HepG2 (cell line): ENCODE results near the gene WDR93. TPM values are rescaled to one million over a fixed set of nuclear protein-coding genes. Genes with fewer than 3 reads are reported as not detected.

Source experiments
- ATAC-seq: fragments of 200-7000 bp; cut with Tn5 transposase; 3 replicates; pipeline ENCODE4 v1.9.1; 2020; ENCODE audit warnings: mild to moderate bottlenecking, moderate library complexity
- BruUV-seq: library from RNA; stranded (reverse); fragments of 400-500 nt; replicated peaks from 2 replicates; lab custom pipeline; 2021; lab: Mats Ljungman, UMichigan
- CTCF ChIA-PET: fragments of 300-600 bp; formaldehyde crosslinking; extraction: SDS; loops from one replicate; lab custom pipeline; 2021; ENCODE audit warnings: low total read pairs, inconsistent platforms, low intra/inter-chr PET ratio; lab: Yijun Ruan, JAX
- POLR2A ChIA-PET: fragments of 350-600 bp; sonication (Branson Sonifier 250); formaldehyde crosslinking; loops from one replicate; lab custom pipeline; 2020; ENCODE audit warnings: antibody characterized with exemption, inconsistent platforms; lab: Yijun Ruan, JAX
- DNase-seq: peaks from one replicate; pipeline ENCODE4 v3.0.0-alpha.2; 2015; ENCODE audit warnings: low spot score
- FAIRE-seq: peaks from 3 replicates; lab custom pipeline; 2011; peaks lifted over from hg19 to GRCh38; lab: Jason Lieb, UNC
- H2AFZ ChIP-seq: one replicate; pipeline ENCODE4 v1.6.1; 2011; ENCODE audit warnings: low read length, inconsistent platforms
- H3K27ac ChIP-seq: fragments of 300-600 bp; 3 replicates; pipeline ENCODE4 v1.8.0; 2011; ENCODE audit warnings: mixed run types, mild to moderate bottlenecking, mixed read lengths, low read length, inconsistent platforms; ENCODE audit not compliant: insufficient read depth; ENCODE audit errors: extremely low read length
- H3K27me3 ChIP-seq, 2 experiments: fragments of 200-600 bp in 1 of 2; 2 replicates in 1 of 2; 3 replicates in 1 of 2; pipeline versions ENCODE4 v1.6.0 to v1.8.0; 2011; ENCODE audit warnings: low read length in 2 of 2, mild to moderate bottlenecking in 2 of 2, moderate library complexity in 2 of 2, inconsistent platforms in 1 of 2; ENCODE audit not compliant: insufficient read depth in 2 of 2, control insufficient read depth in 1 of 2
- H3K36me3 ChIP-seq, 2 experiments: fragments of 200-600 bp in 1 of 2; replicated peaks in 1 of 2; 2 replicates in 1 of 2; 3 replicates in 1 of 2; pipeline versions ENCODE4 v1.5.1 to v1.8.0; 2011; ENCODE audit warnings: low read length in 2 of 2, inconsistent platforms in 1 of 2; ENCODE audit not compliant: insufficient read depth in 2 of 2, control insufficient read depth in 1 of 2
- H3K4me1 ChIP-seq: 2 replicates; pipeline ENCODE4 v1.5.1; 2012; ENCODE audit warnings: low read length, inconsistent platforms; ENCODE audit not compliant: insufficient read depth
- H3K4me2 ChIP-seq: 2 replicates; pipeline ENCODE4 v1.6.0; 2011; ENCODE audit warnings: low read depth, low read length, inconsistent platforms
- H3K4me3 ChIP-seq, 3 experiments: fragments of 200-600 bp in 1 of 3; sonication (generic), shearing (Covaris generic) in 1 of 3; replicated peaks in 1 of 3; 2 replicates each; pipeline ENCODE4 v1.5.1; 2011 to 2016; ENCODE audit warnings: low read length in 3 of 3, inconsistent platforms in 2 of 3, low read depth in 2 of 3, mild to moderate bottlenecking in 2 of 3, control low read depth in 1 of 3, mixed read lengths in 1 of 3; ENCODE audit not compliant: insufficient read depth in 1 of 3
- H3K79me2 ChIP-seq: one replicate; pipeline ENCODE4 v1.6.1; 2011; ENCODE audit warnings: low read length, inconsistent platforms; ENCODE audit not compliant: insufficient read depth
- H3K9ac ChIP-seq: 2 replicates; pipeline ENCODE4 v1.6.0; 2011; ENCODE audit warnings: mild to moderate bottlenecking, low read depth, low read length, inconsistent platforms; ENCODE audit not compliant: insufficient read depth
- H3K9me3 ChIP-seq: 2 replicates; pipeline ENCODE4 v1.5.1; 2012; ENCODE audit warnings: mild to moderate bottlenecking, low read length
- H4K20me1 ChIP-seq: 2 replicates; pipeline ENCODE4 v1.6.0; 2011; ENCODE audit warnings: inconsistent platforms, mild to moderate bottlenecking, low read length, moderate library complexity; ENCODE audit not compliant: insufficient read depth
- BORCS8-MEF2B ChIP-seq: sonication (generic); formaldehyde crosslinking; IDR thresholded peaks from 2 replicates; pipeline ENCODE4 v1.8.0; 2022; ENCODE audit warnings: mild to moderate bottlenecking, missing genetic modification reagents
- ELF4 ChIP-seq: sonication (generic); formaldehyde crosslinking; IDR thresholded peaks from 2 replicates; pipeline ENCODE4 v1.5.0; 2020; ENCODE audit warnings: missing genetic modification reagents, mild to moderate bottlenecking, moderate library complexity, borderline replicate concordance
- HDAC6 ChIP-seq: fragments of 200-600 bp; sonication (generic); IDR thresholded peaks from 2 replicates; pipeline ENCODE4 v1.7.0; 2017; ENCODE audit warnings: mild to moderate bottlenecking, antibody characterized with exemption, low read length, low read depth
- HNRNPK ChIP-seq: fragments of 200-400 bp; formaldehyde crosslinking; IDR thresholded peaks from 2 replicates; pipeline ENCODE4 v1.6.1; 2018; ENCODE audit warnings: low read length, low read depth, moderate library complexity, mild to moderate bottlenecking; ENCODE audit not compliant: poor library complexity, severe bottlenecking
- IKZF4 ChIP-seq: sonication (generic); formaldehyde crosslinking; IDR thresholded peaks from 2 replicates; pipeline ENCODE4 v1.5.1; 2020; ENCODE audit warnings: borderline replicate concordance, mild to moderate bottlenecking, low read depth, missing genetic modification reagents; ENCODE audit errors: not compliant biosample characterization
- MEIS2 ChIP-seq: sonication (generic); formaldehyde crosslinking; IDR thresholded peaks from 2 replicates; pipeline ENCODE4 v1.9.0; 2021; ENCODE audit warnings: mild to moderate bottlenecking, missing genetic modification reagents
- MXD4 ChIP-seq: IDR thresholded peaks from 2 replicates; pipeline ENCODE4 v1.6.1; 2016; ENCODE audit warnings: mild to moderate bottlenecking, missing biosample characterization, missing genetic modification reagents
- ZBTB7B ChIP-seq: sonication (generic); formaldehyde crosslinking; IDR thresholded peaks from 2 replicates; pipeline ENCODE4 v1.4.0; 2020; ENCODE audit warnings: missing genetic modification reagents
- ZNF782 ChIP-seq: sonication (generic); formaldehyde crosslinking; IDR thresholded peaks from 2 replicates; pipeline ENCODE4 v1.4.0; 2020; ENCODE audit warnings: missing genetic modification reagents, mild to moderate bottlenecking, borderline replicate concordance
- WGBS: methylation state at CpG from one replicate; pipeline ENCODE4 v1.1.6; 2017; ENCODE audit warnings: low lambda C conversion rate; 5-methylcytosine and 5-hydroxymethylcytosine counted together
- in situ Hi-C: cut with HindIII; loops from 2 replicates; pipeline ENCODE4 v1.10.0; 2017; ENCODE audit warnings: low pct_unique_long_range_greater_than_20kb; ENCODE audit not compliant: extremely low pct_ligation_motif_present
- intact Hi-C: fragments of 100-400 bp; cut with micrococcal nuclease; formaldehyde crosslinking; loops from one replicate; pipeline ENCODE4 v1.10.0; 2022; ENCODE audit not compliant: unreplicated experiment
- polyA plus RNA-seq, 8 experiments: library from polyadenylated mRNA; depleted of rRNA in 3 of 8; stranded (reverse) in 7 of 8; unstranded in 1 of 8; fragments of >200 nt; fragmentation: Illumina TruSeq in 4 of 8; extraction: Trizol in 4 of 8; gene quantifications; 2 replicates each; pipeline versions ENCODE4 v1.2.1 to v1.2.3, GENCODE V29; 2011 to 2016; ENCODE audit warnings: low read depth in 4 of 8, missing spikeins in 1 of 8, mixed read lengths in 1 of 8; ENCODE audit not compliant: insufficient read depth in 1 of 8
- total RNA-seq, 5 experiments: library from RNA; depleted of rRNA; stranded (reverse); fragments of >200 nt; fragmentation: Illumina TruSeq; extraction: Trizol; gene quantifications; 2 replicates each; pipeline ENCODE4 v1.2.3, GENCODE V29; 2016; ENCODE audit warnings: low read depth in 1 of 5
- TF ChIP-seq, protein P1 (sequence below): sonication (generic); formaldehyde crosslinking; IDR thresholded peaks from 2 replicates; pipeline ENCODE4 v1.9.0; 2021; ENCODE audit warnings: missing genetic modification reagents, borderline replicate concordance
- TF ChIP-seq, protein P2 (sequence below): sonication (generic); formaldehyde crosslinking; IDR thresholded peaks from 2 replicates; pipeline ENCODE4 v1.4.0; 2020; ENCODE audit warnings: mild to moderate bottlenecking, missing genetic modification reagents
- TF ChIP-seq, protein P3 (sequence below): sonication (generic); formaldehyde crosslinking; IDR thresholded peaks from 2 replicates; pipeline ENCODE4 v1.4.0; 2020; ENCODE audit warnings: missing genetic modification reagents, borderline replicate concordance

Gene WDR93
- total and polyA plus RNA-seq, 2 of the 13 experiments (the other 11 are each of a cell fraction or from before 2014, with no cell fraction given), result 0.07 TPM; not detected in 1

DNA sequence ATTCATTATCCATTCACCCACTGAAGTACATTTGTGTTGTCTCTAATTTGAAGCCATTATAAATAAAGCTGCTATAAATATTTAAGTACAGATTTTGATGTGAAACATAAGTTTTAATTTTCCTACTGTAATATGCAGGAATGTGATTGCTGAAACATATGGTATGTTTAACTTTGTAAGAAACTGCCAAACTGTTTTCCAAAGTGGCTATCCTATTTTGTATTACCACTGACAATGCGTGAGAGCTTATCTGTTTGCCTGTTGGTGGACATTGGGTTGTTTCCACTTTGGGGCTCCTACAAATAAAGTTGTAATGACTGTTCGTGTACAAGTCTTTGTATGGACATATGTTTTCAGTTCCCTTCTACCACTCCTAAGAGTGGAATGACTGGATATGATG, 2.5 kb downstream of the WDR93 start (continued):
- TF ChIP-seq ZNF782 (no peak), MXD4 (CRISPR knock-in tag) (no peak), ZBTB7B (CRISPR knock-in tag) (no peak), IKZF4 (no peak), BORCS8-MEF2B (no peak), ELF4 (CRISPR knock-in tag) (no peak)
- TF ChIP-seq, protein P1, sequence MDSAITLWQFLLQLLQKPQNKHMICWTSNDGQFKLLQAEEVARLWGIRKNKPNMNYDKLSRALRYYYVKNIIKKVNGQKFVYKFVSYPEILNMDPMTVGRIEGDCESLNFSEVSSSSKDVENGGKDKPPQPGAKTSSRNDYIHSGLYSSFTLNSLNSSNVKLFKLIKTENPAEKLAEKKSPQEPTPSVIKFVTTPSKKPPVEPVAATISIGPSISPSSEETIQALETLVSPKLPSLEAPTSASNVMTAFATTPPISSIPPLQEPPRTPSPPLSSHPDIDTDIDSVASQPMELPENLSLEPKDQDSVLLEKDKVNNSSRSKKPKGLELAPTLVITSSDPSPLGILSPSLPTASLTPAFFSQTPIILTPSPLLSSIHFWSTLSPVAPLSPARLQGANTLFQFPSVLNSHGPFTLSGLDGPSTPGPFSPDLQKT (CRISPR knock-in tag), result no peak
- TF ChIP-seq, all 625 proteins: peak for 0

DNA sequence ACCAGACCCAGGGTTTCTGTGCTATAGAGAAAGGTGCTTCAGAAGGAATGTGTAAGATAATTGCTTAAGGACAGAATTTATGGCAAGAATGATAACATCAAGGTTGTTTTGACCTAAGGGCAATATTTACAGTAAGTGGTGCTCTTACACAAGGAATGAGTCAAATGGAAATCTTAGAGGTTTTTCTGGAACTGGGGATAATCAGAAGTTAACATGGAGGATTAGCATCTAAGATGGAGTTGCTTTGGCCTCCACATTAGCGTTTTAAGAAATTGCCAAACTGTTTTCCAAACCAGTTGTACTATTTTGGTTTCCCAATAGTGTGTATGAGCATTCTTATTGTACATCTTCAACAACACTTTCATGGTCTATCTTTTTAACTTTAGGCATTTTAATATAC, 3.1 kb downstream of the WDR93 start:
- FAIRE-seq (no peak), ATAC-seq (no peak), DNase-seq (no peak)
- Histone ChIP-seq H3K36me3 (no peaks in the 10 kb centered on the region), H3K79me2 (peaks cover 4% of the 10 kb centered on the region), H3K4me2 (no peak overlapping the region), H4K20me1 (no peaks in the 10 kb centered on the region), H3K9ac (no peak overlapping the region), H3K4me1 (peaks cover 37% of the 10 kb centered on the region), H2AFZ (no peak overlapping the region), H3K9me3 (no peaks in the 10 kb centered on the region), H3K27ac (no peak overlapping the region), H3K27me3 (no peaks in the 10 kb centered on the region; a peak in 1 of 5 replicates), H3K4me3 (no peak overlapping the region)
- WGBS, result 22% methylated on average over 1 of the region's 1 CpG
- BruUV-seq, result no TSS peak
- ChIA-PET POLR2A (no interaction called here), CTCF (no interaction called here)
- in situ Hi-C loops, result no loop called here
- intact Hi-C loops, result no loop called here
- TF ChIP-seq HNRNPK (no peak), MEIS2 (CRISPR knock-in tag) (no peak), HDAC6 (no peak)
- TF ChIP-seq, protein P2, sequence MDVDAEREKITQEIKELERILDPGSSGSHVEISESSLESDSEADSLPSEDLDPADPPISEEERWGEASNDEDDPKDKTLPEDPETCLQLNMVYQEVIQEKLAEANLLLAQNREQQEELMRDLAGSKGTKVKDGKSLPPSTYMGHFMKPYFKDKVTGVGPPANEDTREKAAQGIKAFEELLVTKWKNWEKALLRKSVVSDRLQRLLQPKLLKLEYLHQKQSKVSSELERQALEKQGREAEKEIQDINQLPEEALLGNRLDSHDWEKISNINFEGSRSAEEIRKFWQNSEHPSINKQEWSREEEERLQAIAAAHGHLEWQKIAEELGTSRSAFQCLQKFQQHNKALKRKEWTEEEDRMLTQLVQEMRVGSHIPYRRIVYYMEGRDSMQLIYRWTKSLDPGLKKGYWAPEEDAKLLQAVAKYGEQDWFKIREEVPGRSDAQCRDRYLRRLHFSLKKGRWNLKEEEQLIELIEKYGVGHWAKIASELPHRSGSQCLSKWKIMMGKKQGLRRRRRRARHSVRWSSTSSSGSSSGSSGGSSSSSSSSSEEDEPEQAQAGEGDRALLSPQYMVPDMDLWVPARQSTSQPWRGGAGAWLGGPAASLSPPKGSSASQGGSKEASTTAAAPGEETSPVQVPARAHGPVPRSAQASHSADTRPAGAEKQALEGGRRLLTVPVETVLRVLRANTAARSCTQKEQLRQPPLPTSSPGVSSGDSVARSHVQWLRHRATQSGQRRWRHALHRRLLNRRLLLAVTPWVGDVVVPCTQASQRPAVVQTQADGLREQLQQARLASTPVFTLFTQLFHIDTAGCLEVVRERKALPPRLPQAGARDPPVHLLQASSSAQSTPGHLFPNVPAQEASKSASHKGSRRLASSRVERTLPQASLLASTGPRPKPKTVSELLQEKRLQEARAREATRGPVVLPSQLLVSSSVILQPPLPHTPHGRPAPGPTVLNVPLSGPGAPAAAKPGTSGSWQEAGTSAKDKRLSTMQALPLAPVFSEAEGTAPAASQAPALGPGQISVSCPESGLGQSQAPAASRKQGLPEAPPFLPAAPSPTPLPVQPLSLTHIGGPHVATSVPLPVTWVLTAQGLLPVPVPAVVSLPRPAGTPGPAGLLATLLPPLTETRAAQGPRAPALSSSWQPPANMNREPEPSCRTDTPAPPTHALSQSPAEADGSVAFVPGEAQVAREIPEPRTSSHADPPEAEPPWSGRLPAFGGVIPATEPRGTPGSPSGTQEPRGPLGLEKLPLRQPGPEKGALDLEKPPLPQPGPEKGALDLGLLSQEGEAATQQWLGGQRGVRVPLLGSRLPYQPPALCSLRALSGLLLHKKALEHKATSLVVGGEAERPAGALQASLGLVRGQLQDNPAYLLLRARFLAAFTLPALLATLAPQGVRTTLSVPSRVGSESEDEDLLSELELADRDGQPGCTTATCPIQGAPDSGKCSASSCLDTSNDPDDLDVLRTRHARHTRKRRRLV (CRISPR knock-in tag), result no peak
- TF ChIP-seq, protein P3, sequence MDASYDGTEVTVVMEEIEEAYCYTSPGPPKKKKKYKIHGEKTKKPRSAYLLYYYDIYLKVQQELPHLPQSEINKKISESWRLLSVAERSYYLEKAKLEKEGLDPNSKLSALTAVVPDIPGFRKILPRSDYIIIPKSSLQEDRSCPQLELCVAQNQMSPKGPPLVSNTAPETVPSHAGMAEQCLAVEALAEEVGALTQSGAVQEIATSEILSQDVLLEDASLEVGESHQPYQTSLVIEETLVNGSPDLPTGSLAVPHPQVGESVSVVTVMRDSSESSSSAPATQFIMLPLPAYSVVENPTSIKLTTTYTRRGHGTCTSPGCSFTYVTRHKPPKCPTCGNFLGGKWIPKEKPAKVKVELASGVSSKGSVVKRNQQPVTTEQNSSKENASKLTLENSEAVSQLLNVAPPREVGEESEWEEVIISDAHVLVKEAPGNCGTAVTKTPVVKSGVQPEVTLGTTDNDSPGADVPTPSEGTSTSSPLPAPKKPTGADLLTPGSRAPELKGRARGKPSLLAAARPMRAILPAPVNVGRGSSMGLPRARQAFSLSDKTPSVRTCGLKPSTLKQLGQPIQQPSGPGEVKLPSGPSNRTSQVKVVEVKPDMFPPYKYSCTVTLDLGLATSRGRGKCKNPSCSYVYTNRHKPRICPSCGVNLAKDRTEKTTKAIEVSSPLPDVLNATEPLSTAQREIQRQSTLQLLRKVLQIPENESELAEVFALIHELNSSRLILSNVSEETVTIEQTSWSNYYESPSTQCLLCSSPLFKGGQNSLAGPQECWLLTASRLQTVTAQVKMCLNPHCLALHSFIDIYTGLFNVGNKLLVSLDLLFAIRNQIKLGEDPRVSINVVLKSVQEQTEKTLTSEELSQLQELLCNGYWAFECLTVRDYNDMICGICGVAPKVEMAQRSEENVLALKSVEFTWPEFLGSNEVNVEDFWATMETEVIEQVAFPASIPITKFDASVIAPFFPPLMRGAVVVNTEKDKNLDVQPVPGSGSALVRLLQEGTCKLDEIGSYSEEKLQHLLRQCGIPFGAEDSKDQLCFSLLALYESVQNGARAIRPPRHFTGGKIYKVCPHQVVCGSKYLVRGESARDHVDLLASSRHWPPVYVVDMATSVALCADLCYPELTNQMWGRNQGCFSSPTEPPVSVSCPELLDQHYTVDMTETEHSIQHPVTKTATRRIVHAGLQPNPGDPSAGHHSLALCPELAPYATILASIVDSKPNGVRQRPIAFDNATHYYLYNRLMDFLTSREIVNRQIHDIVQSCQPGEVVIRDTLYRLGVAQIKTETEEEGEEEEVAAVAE (CRISPR knock-in tag), result no peak
